Peyer's patch (tissue), 4 donors: ENCODE results near the gene P2RX7. TPM values are rescaled to one million over a fixed set of nuclear protein-coding genes. Genes with fewer than 3 reads are reported as not detected.

ENCODE experiments used
- DNase-seq, 3 donors: peaks; one replicate each; pipeline ENCODE4 v3.0.0-alpha.2; 2017 to 2019
- H3K27ac ChIP-seq, 4 donors: fragments of 200-600 bp; sonication (generic); one replicate each; pipeline ENCODE4 v1.5.1; 2016 to 2019
- H3K27me3 ChIP-seq, 2 donors: fragments of 200-600 bp; sonication (generic); one replicate each; pipeline ENCODE4 v1.5.1; 2019
- H3K36me3 ChIP-seq, 3 donors: fragments of 200-600 bp; sonication (generic); one replicate each; pipeline ENCODE4 v1.5.1; 2016 to 2019
- H3K4me1 ChIP-seq, 4 donors: fragments of 200-600 bp; sonication (generic); one replicate each; pipeline ENCODE4 v1.5.1; 2016 to 2019
- H3K4me3 ChIP-seq, 4 donors: fragments of 200-600 bp; sonication (generic); 1 replicate in 3 of 4; 2 replicates in 1 of 4; pipeline ENCODE4 v1.5.1; 2016 to 2019; ENCODE audit warnings: mild to moderate bottlenecking in 1 of 4
- H3K9me3 ChIP-seq, 4 donors: fragments of 200-600 bp; sonication (generic); one replicate each; pipeline ENCODE4 v1.5.1; 2016 to 2019; ENCODE audit warnings: mild to moderate bottlenecking in 1 of 4
- POLR2A ChIP-seq, 2 donors: fragments of 450-650 bp; IDR thresholded peaks; one replicate each; pipeline ENCODE4 v1.5.1; 2017; ENCODE audit warnings: antibody characterized with exemption in 2 of 2, mild to moderate bottlenecking in 2 of 2, moderate library complexity in 2 of 2
- total RNA-seq, 4 donors: library from RNA; depleted of rRNA; stranded (reverse); fragments of >200 nt; gene quantifications; one replicate each; pipeline ENCODE4 v1.1.0, GENCODE V29; 2016
- TF ChIP-seq, protein P1 (sequence below), 6 experiments: fragments of 450-650 bp in 4 of 6; fragments of 200-600 bp in 2 of 6; sonication (generic) in 1 of 6; IDR thresholded peaks; one replicate each; pipeline ENCODE4 v1.5.1; 2017 to 2019; ENCODE audit warnings: antibody characterized with exemption in 6 of 6, mild to moderate bottlenecking in 3 of 6, moderate library complexity in 1 of 6

Gene P2RX7
- total RNA-seq, 4 donors from 2014 or later = 1.0 to 9.1 (median 1.7) TPM; not detected in 1

DNA sequence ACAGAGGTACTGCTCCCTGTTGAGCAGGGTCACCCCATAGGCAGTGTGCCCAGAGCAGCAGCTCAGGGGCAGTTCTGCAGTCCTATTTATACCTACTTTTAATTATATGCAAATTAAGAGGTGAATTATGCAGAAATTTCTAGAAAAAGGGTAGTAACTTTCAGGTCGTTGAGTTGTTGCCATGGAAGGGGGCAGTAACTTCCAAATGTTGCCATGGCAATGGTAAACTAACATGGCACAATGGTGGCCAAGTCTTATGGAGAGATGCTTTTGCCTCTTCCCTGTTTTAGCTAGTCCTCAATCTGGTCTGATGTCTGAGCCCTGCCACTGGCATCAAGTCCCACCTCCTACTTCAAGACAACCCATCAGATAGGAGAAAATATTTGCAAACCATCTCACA lies 30.4 kb upstream of the P2RX7 start:
- H3K4me3 ChIP-seq = no peak overlapping the region
- H3K27me3 ChIP-seq = no peaks in the 10 kb centered on the region
- H3K9me3 ChIP-seq = peaks cover 0 to 3% (median 0%) of the 10 kb centered on the region in 4 donors
- H3K4me1 ChIP-seq = no peaks in the 10 kb centered on the region
- no peak overlapping the region for H3K27ac ChIP-seq
- TF ChIP-seq, protein P1, sequence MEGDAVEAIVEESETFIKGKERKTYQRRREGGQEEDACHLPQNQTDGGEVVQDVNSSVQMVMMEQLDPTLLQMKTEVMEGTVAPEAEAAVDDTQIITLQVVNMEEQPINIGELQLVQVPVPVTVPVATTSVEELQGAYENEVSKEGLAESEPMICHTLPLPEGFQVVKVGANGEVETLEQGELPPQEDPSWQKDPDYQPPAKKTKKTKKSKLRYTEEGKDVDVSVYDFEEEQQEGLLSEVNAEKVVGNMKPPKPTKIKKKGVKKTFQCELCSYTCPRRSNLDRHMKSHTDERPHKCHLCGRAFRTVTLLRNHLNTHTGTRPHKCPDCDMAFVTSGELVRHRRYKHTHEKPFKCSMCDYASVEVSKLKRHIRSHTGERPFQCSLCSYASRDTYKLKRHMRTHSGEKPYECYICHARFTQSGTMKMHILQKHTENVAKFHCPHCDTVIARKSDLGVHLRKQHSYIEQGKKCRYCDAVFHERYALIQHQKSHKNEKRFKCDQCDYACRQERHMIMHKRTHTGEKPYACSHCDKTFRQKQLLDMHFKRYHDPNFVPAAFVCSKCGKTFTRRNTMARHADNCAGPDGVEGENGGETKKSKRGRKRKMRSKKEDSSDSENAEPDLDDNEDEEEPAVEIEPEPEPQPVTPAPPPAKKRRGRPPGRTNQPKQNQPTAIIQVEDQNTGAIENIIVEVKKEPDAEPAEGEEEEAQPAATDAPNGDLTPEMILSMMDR (IDR thresholded peaks at IDR 0.05) = no peak
- TF ChIP-seq POLR2A (IDR thresholded peaks at IDR 0.05) = no peak
- no peaks in the 10 kb centered on the region for H3K36me3 ChIP-seq
- DNase-seq = no peak

DNA sequence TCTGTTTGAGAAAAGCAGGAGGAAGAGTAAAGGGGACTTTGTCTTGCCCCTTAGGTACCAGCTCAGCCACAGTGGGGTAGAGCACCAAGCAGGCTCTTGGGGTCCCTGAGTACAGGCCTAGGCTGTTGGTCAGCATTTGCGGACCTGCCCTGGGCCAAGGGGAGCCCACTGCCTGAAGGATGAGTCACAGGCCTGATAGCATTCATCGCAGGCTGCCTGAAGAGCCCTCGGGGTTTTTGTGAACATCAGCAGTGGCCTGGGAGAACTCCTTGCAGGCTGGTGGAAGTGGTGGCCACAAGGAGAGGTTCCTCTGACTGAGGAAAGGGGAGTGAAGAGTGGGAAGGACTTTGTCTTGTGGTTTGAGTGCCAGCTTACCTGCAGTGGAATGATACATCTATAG lies 25.0 kb upstream of the P2RX7 start:
- TF ChIP-seq POLR2A (IDR thresholded peaks at IDR 0.05) = no peak
- TF ChIP-seq, protein P1 (IDR thresholded peaks at IDR 0.05) = no peak
- Histone ChIP-seq H3K9me3 (no peaks in the 10 kb centered on the region), H3K4me3 (no peak overlapping the region), H3K36me3 (no peaks in the 10 kb centered on the region), H3K27ac (no peak overlapping the region), H3K27me3 (no peaks in the 10 kb centered on the region), H3K4me1 (no peaks in the 10 kb centered on the region)
- no peak for DNase-seq

DNA sequence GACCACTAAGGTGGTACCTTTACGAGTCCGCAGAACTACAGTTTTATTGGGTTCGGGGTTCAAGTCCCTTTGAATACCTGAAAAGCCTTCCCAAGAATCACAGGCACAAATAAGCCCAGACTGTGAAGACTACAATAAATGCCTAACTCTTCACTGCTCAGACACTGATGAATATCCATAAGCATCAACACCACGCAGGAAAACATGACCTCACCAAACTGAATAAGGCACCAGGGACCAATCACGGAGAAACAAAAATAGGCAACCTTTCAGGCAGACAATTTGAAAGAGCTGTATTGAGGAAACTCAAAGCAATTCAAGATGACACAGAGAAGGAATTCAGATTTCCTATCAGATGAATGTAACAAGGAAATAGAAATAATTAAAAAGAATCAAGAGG lies 24.2 kb upstream of the P2RX7 start:
- no peaks in the 10 kb centered on the region for H3K4me1 ChIP-seq
- H3K4me3 ChIP-seq = no peak overlapping the region
- H3K27me3 ChIP-seq = no peaks in the 10 kb centered on the region
- DNase-seq = no peak
- no peaks in the 10 kb centered on the region for H3K36me3 ChIP-seq
- no peak for TF ChIP-seq POLR2A (IDR thresholded peaks at IDR 0.05)
- TF ChIP-seq, protein P1 (IDR thresholded peaks at IDR 0.05) = no peak
- no peaks in the 10 kb centered on the region for H3K9me3 ChIP-seq
- H3K27ac ChIP-seq = no peak overlapping the region

DNA sequence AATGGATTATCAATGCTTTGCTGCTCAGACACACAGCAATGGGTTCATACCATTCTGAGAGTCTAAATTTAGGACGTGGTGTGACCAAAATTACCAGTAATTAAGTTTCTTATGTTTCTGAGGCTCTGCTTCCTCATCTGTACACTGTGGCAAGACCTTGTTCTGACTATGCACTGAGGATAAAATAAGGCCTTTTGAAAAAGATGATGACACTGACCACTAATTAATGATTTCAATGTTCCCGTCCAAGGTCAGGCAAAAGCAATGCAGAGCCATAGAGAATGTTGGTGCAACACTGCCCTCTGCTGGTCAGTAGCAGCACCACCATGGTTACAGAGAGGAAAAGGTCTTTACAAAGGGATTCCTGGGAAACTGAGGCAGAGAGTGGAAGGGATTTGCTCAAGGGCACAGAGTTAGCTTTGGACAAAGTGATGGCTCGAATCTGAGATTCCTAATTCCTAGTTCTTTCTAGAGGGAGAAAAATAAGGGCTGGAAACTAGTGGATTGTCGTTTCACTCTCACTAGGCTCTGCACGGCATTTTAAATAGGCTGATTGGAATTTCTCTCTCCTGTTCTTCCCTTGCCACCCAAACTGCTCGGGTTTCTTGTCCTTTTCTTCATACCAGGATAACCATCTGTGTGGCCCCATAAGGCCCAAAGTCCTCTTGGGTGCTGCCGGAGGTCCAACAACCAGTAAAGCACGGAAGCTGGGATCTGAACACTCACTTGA lies 22.3 kb upstream of the P2RX7 start:
- Histone ChIP-seq H3K9me3 (no peaks in the 10 kb centered on the region), H3K4me3 (no peak overlapping the region), H3K4me1 (no peaks in the 10 kb centered on the region), H3K36me3 (no peaks in the 10 kb centered on the region), H3K27ac (no peak overlapping the region), H3K27me3 (no peaks in the 10 kb centered on the region)
- peak in 2 of 3 donors; percentile 64 to 90 for DNase-seq
- no peak for TF ChIP-seq POLR2A (IDR thresholded peaks at IDR 0.05)
- TF ChIP-seq, protein P1 (IDR thresholded peaks at IDR 0.05) = peak; percentile 81 to 95 (median 90)

DNA sequence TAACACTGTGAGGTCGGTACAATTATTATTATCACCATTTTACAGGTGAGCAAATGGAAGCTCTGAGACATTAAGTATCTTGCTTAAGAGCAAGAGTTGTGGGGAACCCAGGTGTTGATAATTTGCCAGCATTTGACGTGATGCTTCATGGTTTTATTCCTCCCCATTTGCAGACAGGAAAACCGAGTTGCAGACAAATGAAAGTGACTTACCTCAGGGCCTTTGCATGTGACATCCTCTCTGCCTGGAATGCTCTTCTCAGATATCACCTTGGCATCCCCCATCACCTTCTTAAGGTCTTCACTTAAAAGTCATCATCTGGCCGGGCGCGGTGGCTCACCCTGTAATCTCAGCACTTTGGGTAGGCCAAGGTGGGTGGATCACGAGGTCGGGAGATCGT lies 21.0 kb upstream of the P2RX7 start:
- H3K4me3 ChIP-seq = no peak overlapping the region
- H3K4me1 ChIP-seq = no peaks in the 10 kb centered on the region
- no peaks in the 10 kb centered on the region for H3K9me3 ChIP-seq
- no peaks in the 10 kb centered on the region for H3K27me3 ChIP-seq
- DNase-seq = no peak
- TF ChIP-seq POLR2A (IDR thresholded peaks at IDR 0.05) = no peak
- TF ChIP-seq, protein P1 (IDR thresholded peaks at IDR 0.05) = no peak
- H3K27ac ChIP-seq = no peak overlapping the region
- H3K36me3 ChIP-seq = no peaks in the 10 kb centered on the region
